Esophagus mucosa (tissue), 1 donor: ENCODE results near the gene NAP1L5. TPM values are rescaled to one million over a fixed set of nuclear protein-coding genes. Genes with fewer than 3 reads are reported as not detected.

Experiments used
- ATAC-seq: fragments of 200-7000 bp; cut with Tn5 transposase; one replicate; pipeline ENCODE4 v1.9.1; 2020
- total RNA-seq: library from RNA; stranded (reverse); gene quantifications from one replicate; pipeline ENCODE4 v1.2.4, GENCODE V29; 2023
- donor health status: DM: yes; HTN: yes; CAD: no.

The NAP1L5 gene
- total RNA-seq, 1 donor from 2014 or later, result 1.0 TPM

GRCh38 chr4:88659890-88660208, 37.8 kb downstream of the NAP1L5 start:
- no peak for ATAC-seq

- ATAC-seq, result peak; percentile 92
Measured at GRCh38 chr4:88659055-88659889, 38.4 kb downstream of the NAP1L5 start.

GRCh38 chr4:88655226-88655625, 42.4 kb downstream of the NAP1L5 start:
- ATAC-seq, result no peak

- ATAC-seq, result no peak
Measured at GRCh38 chr4:88653371-88653946, 44.2 kb downstream of the NAP1L5 start.

- no peak for ATAC-seq
Measured at GRCh38 chr4:88649716-88650115, 47.9 kb downstream of the NAP1L5 start.

GRCh38 chr4:88646528-88647280, 50.9 kb downstream of the NAP1L5 start:
- no peak for ATAC-seq

GRCh38 chr4:88645994-88646393, 51.6 kb downstream of the NAP1L5 start:
- ATAC-seq, result no peak

Other genes starting within 250 kb of the NAP1L5 start
- gene HERC5, start 240.7 kb downstream of the NAP1L5 start, total RNA-seq, result 0.80 TPM
- 43.6 TPM for gene PYURF, start 174.1 kb downstream of the NAP1L5 start, total RNA-seq
- gene HERC3, start 105.3 kb downstream of the NAP1L5 start, total RNA-seq, result 20.9 TPM